SHP77 (cell line): Measurements from ENCODE around the gene PLAC9.
"Not testable (repeated sequence)": the region's sequence is repeated elsewhere in the genome, so short reads cannot be mapped to it uniquely, and the experiment has no call there.

Experiments
- DNase-seq, 2 experiments: peaks; one replicate each; lab custom pipeline; 2025; lab: John Stamatoyannopoulos, UW

Gene PLAC9

DNA sequence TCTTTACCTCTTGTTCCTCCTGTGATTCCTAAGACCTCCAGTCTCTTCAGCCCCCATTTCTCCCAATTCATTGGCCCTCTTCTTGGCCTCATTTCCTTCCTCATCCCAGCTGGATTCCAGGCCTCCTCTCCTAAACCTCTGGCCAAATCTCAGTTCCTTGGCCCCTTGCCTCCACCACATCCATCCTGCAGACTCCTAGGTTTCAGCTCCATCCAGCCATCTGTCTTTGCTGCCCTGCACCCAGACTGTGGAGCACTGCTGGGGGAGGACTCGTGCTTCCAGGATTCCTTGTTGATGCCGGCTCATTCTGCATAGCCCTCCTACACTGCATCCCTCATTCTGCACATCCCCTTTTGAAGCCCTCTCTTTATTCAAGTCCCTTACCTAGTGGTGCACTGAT lies 6.7 kb downstream of the PLAC9 start:
- no peak for DNase-seq

- no peak for DNase-seq
Measured at GRCh38 chr10:80140251-80140650, 7.7 kb downstream of the PLAC9 start.

DNA sequence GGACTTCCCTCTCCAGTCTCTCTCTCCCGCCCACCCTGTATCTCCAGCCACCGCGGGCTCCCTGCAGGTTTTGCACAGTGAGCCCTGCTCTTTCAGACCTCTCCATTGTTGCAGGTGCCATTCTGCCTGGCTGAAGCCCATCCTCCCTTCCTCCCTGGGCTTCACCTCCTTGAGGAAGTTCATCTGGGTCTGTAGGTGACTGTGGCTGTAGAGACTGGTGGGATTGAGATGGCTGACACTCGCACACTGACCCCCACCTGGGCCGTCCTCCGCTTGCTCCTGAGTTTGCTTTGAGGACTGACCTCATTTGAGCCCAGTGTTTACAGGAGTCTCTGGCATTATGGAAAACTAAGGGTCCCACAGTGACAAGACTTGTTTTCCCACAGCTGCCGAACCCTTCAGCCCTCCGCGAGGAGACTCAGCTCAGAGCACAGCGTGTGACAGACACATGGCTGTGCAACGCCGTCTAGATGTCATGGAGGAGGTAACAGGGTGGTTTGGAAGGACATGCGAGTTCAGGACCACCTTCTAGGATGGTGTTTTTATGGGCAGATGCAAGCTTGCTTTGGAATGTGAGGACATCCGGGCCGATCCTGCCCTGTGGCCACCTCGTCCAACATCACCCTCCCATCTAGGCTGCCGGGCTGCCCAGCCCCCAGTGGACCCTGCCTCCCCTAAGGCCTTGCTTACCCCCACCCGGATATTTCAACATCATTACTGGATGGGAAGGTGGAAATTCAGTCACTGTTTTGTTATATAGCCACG lies 9.3 kb downstream of the PLAC9 start:
- DNase-seq = no peak

DNA sequence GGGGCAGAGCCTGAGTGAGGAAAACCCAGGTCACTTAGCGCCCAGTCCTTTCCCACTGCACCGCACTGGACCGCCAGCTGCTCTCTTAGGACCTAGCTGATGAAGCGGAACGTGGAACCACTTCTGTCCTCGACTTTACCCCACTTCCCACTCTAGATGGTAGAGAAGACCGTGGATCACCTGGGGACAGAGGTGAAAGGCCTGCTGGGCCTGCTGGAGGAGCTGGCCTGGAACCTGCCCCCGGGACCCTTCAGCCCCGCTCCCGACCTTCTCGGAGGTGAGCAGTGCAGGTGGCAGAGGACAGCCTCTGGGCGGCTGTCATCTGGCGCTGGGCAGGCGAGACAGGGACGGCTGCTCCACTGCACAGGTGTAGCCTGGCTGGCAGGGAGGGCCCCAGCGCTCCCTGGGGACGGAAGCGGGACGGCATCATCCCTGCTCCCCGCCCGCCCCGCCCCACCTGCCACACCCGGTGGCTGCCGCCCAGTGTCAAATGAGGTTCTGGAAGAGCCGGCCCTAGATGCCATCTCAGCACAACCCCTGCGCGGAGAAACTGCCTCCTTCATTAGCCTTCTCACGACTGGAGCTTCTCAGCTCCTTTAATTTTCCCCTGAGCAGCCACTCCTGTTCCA lies 11.7 kb downstream of the PLAC9 start:
- DNase-seq = peak in 1 of 2 experiments; percentile 7

GRCh38 chr10:80144696-80145131 lies 12.2 kb downstream of the PLAC9 start:
- DNase-seq = no peak

GRCh38 chr10:80145406-80146308 lies 13.1 kb downstream of the PLAC9 start:
- DNase-seq = not testable (repeated sequence)

DNA sequence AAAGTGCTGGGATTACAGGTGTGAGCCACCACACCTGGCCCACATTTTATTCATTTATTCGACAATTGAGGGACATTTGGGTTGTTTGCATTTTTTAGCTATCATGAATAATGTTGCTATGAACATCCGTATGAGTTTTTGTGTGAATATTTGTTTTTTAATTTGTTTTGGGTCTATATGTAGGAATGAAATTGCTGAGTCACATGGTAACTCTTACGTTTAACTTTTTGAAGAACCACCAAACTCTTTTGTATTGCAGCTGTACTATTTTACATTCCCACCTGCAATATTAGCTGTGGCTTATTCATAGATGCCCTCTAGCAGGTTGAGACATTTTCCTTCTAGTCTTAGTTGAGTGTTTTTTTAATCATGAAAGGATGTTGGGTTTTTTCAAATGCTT lies 14.4 kb downstream of the PLAC9 start:
- DNase-seq = no peak

DNA sequence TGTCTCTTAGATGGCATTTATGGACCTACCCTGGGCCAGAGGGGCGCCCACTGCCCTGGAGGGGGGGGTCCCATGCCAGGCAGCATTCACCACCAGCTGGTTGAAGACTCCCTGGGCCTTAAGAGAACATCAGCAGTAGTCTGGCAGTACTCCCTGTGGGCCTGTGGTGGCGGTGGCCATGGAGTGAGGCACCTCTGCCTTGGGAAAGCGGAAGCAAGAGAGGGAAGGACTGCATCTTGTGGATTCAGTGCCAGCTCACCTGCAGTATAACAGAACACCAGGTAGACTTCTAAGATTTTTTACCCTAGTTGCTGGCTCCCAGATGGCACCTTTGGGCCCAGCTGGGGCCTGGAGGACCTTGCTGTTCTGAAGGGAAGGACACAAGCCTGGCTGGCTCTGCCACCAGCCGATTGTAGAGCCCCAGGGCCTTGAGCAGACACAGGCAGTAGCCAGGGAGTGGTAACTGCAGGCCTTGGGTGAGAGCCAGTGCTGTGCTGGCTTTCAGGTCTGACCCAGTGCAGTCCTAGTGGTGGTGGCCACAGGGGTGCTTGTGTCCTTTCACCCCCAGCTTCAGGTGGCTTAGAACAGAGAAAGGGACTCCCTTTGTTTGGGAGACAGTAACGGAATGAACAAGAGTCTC lies 15.8 kb downstream of the PLAC9 start:
- DNase-seq = no peak

DNA sequence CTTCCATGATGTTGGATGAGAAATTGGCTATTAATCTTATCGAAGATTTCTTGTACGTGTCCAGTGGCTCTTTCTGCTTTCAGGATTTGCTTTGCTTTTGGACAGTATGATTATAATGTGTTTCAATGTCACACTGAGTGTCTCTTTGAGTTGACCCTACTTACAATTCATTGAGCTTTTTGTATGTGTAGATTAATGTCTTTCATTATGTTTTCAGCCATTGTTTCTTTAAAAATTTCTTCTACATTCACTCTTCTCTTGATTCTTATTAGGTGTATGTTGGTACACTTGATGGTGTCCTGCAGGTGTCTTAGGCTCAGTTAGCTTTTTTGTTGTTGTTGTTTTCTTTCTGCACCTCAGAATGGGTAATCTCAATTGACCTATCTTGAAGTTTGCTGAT lies 16.6 kb downstream of the PLAC9 start:
- no peak for DNase-seq

DNA sequence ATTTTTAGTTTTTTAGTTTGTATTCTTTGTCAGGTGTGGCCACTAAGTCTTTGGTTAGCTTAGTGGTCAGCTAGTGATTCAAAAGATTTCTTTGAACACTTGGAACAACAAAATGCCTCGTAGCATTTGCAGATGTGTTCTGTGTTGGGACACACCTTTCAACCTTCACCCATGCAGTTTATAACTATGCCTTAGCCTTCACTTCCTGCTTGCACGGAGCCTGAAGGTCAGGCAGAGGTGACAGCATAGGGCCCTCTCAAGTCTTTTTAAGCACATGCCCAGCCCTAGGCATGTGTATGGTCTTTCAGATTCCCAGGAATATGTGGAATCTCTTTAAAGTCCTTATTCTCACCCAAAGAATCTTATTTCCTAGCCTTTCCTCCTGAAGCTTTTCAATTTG lies 17.6 kb downstream of the PLAC9 start:
- DNase-seq = no peak

GRCh38 chr10:80152820-80153219 lies 20.3 kb downstream of the PLAC9 start:
- DNase-seq = no peak

- DNase-seq = no peak
Measured at GRCh38 chr10:80153460-80153859, 20.9 kb downstream of the PLAC9 start.

- DNase-seq = no peak
Measured at GRCh38 chr10:80154626-80154977, 22.1 kb downstream of the PLAC9 start.

- no peak for DNase-seq
Measured at GRCh38 chr10:80154978-80155695, 22.6 kb downstream of the PLAC9 start.

- no peak for DNase-seq
Measured at GRCh38 chr10:80155696-80156215, 23.2 kb downstream of the PLAC9 start.

GRCh38 chr10:80156216-80156615 lies 23.7 kb downstream of the PLAC9 start:
- no peak for DNase-seq

DNA sequence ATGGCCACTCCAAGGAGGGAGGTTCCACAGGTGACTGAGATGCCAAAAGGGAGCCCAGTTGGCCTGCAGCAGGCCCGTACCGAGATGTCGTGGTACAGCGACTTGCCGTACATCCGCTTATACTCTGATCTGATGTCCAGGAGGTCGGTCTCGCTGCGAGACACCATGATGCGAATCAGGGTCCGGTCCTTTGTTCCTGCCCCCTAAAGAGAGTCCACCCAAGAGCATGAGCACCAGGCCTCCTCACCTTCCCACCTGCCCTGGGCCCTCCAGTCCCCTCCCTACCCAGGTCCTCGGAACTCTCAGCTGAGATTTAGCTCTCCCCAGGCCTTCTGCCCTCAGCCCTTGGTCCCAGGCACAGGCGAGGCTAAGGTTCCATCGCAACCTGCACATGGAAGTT lies 25.0 kb downstream of the PLAC9 start:
- no peak for DNase-seq

- no peak for DNase-seq
Measured at GRCh38 chr10:80158126-80158525, 25.6 kb downstream of the PLAC9 start.

GRCh38 chr10:80158598-80159127 lies 26.1 kb downstream of the PLAC9 start:
- peak in 1 of 2 experiments; percentile 60 for DNase-seq

DNA sequence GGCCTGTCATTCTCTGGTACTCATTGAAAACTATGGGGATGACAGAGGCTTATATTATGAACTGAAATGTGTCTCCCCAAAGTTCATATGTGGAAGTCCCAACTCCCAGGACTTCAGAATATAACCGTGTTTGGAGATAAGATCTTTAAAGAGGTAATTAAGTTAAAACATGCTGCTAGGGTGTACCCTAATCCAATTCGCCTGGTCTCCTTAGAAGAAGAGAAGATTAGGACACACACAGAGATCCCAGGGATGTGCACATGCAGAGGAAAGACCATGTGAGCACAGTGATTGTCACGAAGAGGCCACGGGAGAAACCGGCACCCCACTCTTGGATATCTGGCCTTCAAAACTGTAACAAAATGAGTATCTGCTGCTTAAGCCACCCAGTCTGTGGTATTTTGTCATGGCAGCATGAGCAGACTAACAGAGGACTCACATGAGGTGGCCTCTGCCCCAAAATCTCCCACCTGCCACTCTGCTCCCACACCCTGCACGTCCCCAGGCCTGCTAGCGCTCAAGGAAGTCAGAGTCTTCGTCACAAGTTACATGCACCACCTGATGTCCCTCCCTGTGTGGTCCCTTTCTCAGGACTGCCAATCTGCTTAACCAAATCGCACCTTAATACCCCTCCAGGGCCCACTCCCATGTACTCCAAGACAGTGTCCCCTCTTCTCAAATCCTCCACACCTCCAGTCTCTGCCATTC lies 26.8 kb downstream of the PLAC9 start:
- no peak for DNase-seq
